ENCODE results near the gene ASB7.
"Not testable (repeated sequence)": the region's sequence is repeated elsewhere in the genome, so short reads cannot be mapped to it uniquely, and the experiment has no call there.

ASB7 gene

GRCh38 chr15:100653608-100654007, 51.2 kb downstream of the ASB7 start:
- Mint-ChIP-seq H3K4me3 (no peak overlapping the region), H3K4me1 (no peaks in the 10 kb centered on the region), H3K36me3 (peaks cover 35% of the 10 kb centered on the region), H3K9me3 (no peaks in the 10 kb centered on the region), H3K27ac (no peak overlapping the region)
- ATAC-seq (no peak), DNase-seq (ENCODE audit: low spot score in 2 of 2) (no peak)

DNA sequence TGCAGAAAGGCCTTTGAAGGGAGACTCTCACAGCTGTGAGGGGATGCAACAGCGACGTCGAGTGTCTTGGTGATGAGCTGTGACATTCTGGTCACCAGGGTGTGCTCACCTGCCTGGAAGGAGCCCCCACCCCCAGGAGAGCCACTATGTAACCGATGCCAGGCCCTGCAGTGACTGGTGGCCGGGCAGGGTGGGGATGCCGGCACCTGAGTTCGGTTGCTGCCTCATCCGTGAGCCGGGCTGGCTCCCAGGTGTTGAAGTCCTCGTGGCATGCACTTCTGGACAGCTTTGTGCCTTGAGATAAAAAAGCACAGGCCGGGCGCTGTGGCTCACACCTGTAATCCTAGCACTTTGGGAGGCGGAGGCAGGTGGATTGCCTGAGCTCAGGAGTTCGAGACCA, 56.5 kb downstream of the ASB7 start:
- no peaks in the 10 kb centered on the region for H3K36me3 Mint-ChIP-seq
- DNase-seq (ENCODE audit: low spot score in 2 of 2), result no peak
- H3K27ac Mint-ChIP-seq, result no peak overlapping the region
- no peaks in the 10 kb centered on the region for H3K4me1 Mint-ChIP-seq
- ATAC-seq, result no peak
- H3K9me3 Mint-ChIP-seq, result no peaks in the 10 kb centered on the region
- H3K4me3 Mint-ChIP-seq, result no peak overlapping the region

- Mint-ChIP-seq H3K4me3 (no peak overlapping the region), H3K4me1 (no peaks in the 10 kb centered on the region), H3K9me3 (no peaks in the 10 kb centered on the region), H3K27ac (no peak overlapping the region), H3K36me3 (no peaks in the 10 kb centered on the region)
- ATAC-seq (no peak), DNase-seq (ENCODE audit: low spot score in 2 of 2) (no peak)
Observed at GRCh38 chr15:100661156-100661555, 58.8 kb downstream of the ASB7 start.

GRCh38 chr15:100663086-100663914, 60.9 kb downstream of the ASB7 start:
- no peak overlapping the region for H3K27ac Mint-ChIP-seq
- no peaks in the 10 kb centered on the region for H3K9me3 Mint-ChIP-seq
- no peaks in the 10 kb centered on the region for H3K36me3 Mint-ChIP-seq
- no peak for DNase-seq (ENCODE audit: low spot score in 2 of 2)
- no peak overlapping the region for H3K4me3 Mint-ChIP-seq
- no peaks in the 10 kb centered on the region for H3K4me1 Mint-ChIP-seq
- no peak for ATAC-seq

- Mint-ChIP-seq H3K4me3 (no peak overlapping the region), H3K36me3 (no peaks in the 10 kb centered on the region), H3K27ac (no peak overlapping the region), H3K4me1 (no peaks in the 10 kb centered on the region), H3K9me3 (no peaks in the 10 kb centered on the region)
- DNase-seq (ENCODE audit: low spot score in 2 of 2), result no peak
- ATAC-seq, result no peak
Observed at GRCh38 chr15:100663915-100664281, 61.5 kb downstream of the ASB7 start.

- Mint-ChIP-seq H3K36me3 (no peaks in the 10 kb centered on the region), H3K4me1 (no peaks in the 10 kb centered on the region), H3K27ac (no peak overlapping the region), H3K4me3 (no peak overlapping the region), H3K9me3 (no peaks in the 10 kb centered on the region)
- DNase-seq (ENCODE audit: low spot score in 2 of 2) (no peak), ATAC-seq (no peak)
Observed at GRCh38 chr15:100665570-100665969, 63.2 kb downstream of the ASB7 start.

- H3K4me3 Mint-ChIP-seq, result no peak overlapping the region
- no peak for ATAC-seq
- no peak overlapping the region for H3K27ac Mint-ChIP-seq
- H3K36me3 Mint-ChIP-seq, result no peaks in the 10 kb centered on the region
- DNase-seq (ENCODE audit: low spot score in 2 of 2), result no peak
- H3K4me1 Mint-ChIP-seq, result no peaks in the 10 kb centered on the region
- no peaks in the 10 kb centered on the region for H3K9me3 Mint-ChIP-seq
Observed at GRCh38 chr15:100667405-100668347, 65.3 kb downstream of the ASB7 start.

DNA sequence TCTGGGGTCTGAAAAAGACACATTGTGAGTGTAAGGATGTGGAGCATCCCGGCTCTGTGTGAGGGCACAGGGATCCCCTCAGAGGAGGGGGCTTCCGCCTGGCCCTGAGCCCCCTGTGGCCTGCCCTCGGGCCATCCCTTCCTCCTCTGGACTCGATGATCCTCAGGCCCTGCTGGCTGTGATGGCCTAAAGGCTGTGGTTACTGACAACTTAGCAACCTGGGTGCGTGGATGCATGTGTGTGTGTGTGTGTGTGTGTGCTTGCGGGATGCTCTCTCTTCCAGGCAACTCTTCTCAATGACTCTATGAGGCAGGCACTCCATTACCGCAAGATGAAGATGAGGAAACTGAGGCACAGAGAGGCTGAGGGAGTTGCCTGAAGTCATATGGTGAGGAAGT, 66.0 kb downstream of the ASB7 start:
- Mint-ChIP-seq H3K4me1 (no peaks in the 10 kb centered on the region), H3K4me3 (no peak overlapping the region), H3K27ac (no peak overlapping the region), H3K9me3 (no peaks in the 10 kb centered on the region), H3K36me3 (no peaks in the 10 kb centered on the region)
- DNase-seq (ENCODE audit: low spot score in 2 of 2), result no peak
- ATAC-seq, result no peak

DNA sequence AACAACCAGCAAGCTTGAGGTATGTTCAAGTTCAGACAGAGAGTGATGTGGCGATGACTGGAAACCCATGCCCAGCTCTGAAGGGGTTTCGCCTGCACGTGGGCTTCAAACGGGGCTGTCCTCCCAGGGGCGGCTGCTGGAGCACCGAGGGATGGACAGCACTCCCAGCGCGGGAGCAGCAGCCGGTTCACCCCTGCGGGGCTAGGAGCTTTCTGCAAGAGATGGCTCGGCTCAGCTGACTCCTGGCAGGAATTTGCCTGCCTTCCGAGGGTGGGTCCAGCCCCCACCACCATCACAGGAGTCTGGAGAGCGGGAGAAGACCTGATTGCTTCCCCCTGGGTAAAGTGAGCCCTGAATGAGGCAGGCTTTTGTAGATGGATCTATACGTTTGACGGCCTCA, 66.9 kb downstream of the ASB7 start:
- no peaks in the 10 kb centered on the region for H3K4me1 Mint-ChIP-seq
- H3K4me3 Mint-ChIP-seq, result no peak overlapping the region
- no peak for DNase-seq (ENCODE audit: low spot score in 2 of 2)
- no peaks in the 10 kb centered on the region for H3K9me3 Mint-ChIP-seq
- no peak for ATAC-seq
- H3K27ac Mint-ChIP-seq, result no peak overlapping the region
- no peaks in the 10 kb centered on the region for H3K36me3 Mint-ChIP-seq

DNA sequence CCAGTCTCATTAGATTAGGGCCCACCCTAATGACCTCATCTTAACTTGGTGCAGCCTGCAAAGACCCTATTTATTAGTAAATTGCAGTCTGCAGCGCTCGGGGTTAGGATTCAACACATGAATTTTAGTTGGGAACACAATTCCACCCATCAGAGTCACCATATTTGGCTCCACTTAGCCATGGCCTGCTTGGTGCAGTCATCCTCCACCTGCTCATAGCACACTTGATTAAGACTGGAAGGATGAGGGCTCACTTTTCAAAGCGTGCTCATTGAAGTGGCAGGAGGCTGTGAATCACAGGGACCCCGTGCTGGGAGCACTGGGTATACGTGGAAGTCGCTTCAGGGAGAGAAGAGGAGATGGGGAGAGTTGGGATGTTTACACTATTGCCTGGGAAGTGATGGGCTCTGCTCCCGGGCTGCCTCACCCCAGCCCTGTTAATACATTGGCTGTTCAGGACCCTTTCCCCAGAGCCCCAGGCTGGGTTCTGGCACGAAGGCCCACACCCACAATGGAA, 68.2 kb downstream of the ASB7 start:
- H3K4me3 Mint-ChIP-seq, result no peak overlapping the region
- DNase-seq (ENCODE audit: low spot score in 2 of 2) (no peak), ATAC-seq (no peak)
- no peaks in the 10 kb centered on the region for H3K4me1 Mint-ChIP-seq
- H3K27ac Mint-ChIP-seq, result no peak overlapping the region
- H3K36me3 Mint-ChIP-seq, result no peaks in the 10 kb centered on the region
- H3K9me3 Mint-ChIP-seq, result no peaks in the 10 kb centered on the region

GRCh38 chr15:100671124-100671680, 68.8 kb downstream of the ASB7 start:
- DNase-seq (ENCODE audit: low spot score in 2 of 2), result no peak
- H3K36me3 Mint-ChIP-seq, result no peaks in the 10 kb centered on the region
- ATAC-seq, result no peak
- no peaks in the 10 kb centered on the region for H3K4me1 Mint-ChIP-seq
- no peak overlapping the region for H3K4me3 Mint-ChIP-seq
- H3K9me3 Mint-ChIP-seq, result no peaks in the 10 kb centered on the region
- H3K27ac Mint-ChIP-seq, result no peak overlapping the region

DNA sequence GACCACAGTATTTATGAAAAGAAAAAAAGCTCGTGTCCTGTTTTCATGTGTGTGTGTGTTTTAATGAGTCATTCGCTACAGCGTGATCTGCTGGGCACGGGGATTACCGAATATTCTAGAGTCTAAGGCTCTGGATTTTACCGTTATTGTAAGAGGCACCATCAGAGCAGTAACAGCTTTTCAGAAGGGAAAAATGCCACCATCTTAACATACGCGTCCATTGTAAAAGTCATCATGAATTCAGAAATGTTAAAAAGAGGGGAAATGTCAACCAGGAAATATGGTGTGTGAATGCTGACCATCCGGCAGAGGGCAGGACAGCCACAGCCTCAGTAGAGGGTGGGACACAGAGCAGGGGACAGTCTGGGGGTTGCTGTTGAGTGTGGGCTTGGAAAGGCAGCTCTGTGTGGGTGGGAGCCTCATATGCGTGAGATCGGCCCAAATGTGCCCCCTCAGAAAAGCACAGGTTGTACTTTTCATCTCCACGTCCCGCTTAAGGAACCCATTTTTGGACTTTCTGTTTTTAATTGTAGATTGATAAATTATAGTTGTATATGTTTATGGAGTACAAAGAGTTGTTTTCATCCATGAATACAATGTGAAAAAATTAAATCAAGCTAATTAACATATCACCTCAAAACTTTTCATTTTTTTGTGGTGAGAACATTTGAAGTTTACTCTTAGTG, 69.6 kb downstream of the ASB7 start:
- no peak for ATAC-seq
- DNase-seq (ENCODE audit: low spot score in 2 of 2), result no peak
- Mint-ChIP-seq H3K36me3 (no peaks in the 10 kb centered on the region), H3K4me3 (no peak overlapping the region), H3K4me1 (no peaks in the 10 kb centered on the region), H3K9me3 (no peaks in the 10 kb centered on the region), H3K27ac (no peak overlapping the region)

- no peak for DNase-seq (ENCODE audit: low spot score in 2 of 2)
- Mint-ChIP-seq H3K9me3 (no peaks in the 10 kb centered on the region), H3K4me3 (no peak overlapping the region), H3K36me3 (no peaks in the 10 kb centered on the region), H3K27ac (no peak overlapping the region), H3K4me1 (no peaks in the 10 kb centered on the region)
- ATAC-seq, result no peak
Observed at GRCh38 chr15:100672959-100673358, 70.6 kb downstream of the ASB7 start.

GRCh38 chr15:100679151-100679550, 76.8 kb downstream of the ASB7 start:
- ATAC-seq; DNase-seq (ENCODE audit: low spot score in 2 of 2); H3K36me3 Mint-ChIP-seq; H3K4me1 Mint-ChIP-seq; H3K27ac Mint-ChIP-seq; H3K9me3 Mint-ChIP-seq; H3K4me3 Mint-ChIP-seq: not testable (repeated sequence)

- Mint-ChIP-seq H3K9me3 (no peaks in the 10 kb centered on the region), H3K36me3 (no peaks in the 10 kb centered on the region), H3K4me3 (no peak overlapping the region), H3K4me1 (no peaks in the 10 kb centered on the region), H3K27ac (no peak overlapping the region)
- no peak for DNase-seq (ENCODE audit: low spot score in 2 of 2)
- ATAC-seq, result no peak
Observed at GRCh38 chr15:100680726-100681125, 78.3 kb downstream of the ASB7 start.
